CD4-positive, alpha-beta T cell treated with Interleukin-10 for 1 hour (primary cell): ENCODE measurements around the gene GET4.
A peak's percentile ranks its signal among the peaks of the same experiment; 100 is the strongest.
"Not testable (repeated sequence)": the region's sequence is repeated elsewhere in the genome, so short reads cannot be mapped to it uniquely, and the experiment has no call there.

Experiments used
- DNase-seq: peaks from one replicate; pipeline ENCODE4 v3.0.0-alpha.2; 2020

GET4 gene

DNA sequence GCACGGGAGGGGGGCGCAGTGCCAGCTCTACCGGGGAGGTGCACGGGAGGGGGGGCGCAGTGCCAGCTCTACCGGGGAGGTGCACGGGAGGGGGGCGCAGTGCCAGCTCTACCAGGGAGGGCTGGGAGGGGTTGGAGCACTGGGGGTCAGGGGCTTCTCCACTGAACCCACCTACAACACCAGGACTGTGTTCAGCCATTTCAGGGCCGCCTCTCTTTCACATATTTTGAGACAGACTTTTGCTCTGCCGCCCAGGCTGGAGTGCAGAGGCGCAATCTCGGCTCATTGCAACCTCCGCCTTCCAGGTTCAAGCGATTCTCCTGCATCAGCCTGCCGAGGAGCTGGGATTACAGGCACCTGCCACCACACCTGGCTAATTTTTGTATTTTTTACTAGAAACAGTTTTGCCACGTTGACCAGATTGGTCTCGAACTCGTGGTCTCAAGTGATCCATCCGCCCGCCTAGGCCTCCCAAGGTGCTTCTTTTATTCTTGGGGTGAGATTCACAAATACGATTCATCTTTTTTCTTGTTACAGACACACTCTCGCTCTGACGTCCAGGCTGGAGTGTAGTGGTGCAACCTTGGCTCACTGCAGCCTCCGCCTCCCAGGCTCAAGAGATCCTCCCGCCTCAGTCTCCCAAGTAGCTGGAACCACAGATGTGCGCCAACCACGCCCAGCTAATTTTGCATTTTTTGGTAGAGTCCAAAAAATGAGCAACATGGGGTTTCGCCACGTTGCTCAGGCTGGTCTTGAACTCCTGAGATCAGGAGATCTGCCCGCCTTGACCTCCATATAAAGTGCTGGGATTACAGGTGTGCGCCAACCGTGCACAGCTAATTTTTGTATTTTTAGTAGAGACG is 41.1 kb downstream of the GET4 start:
- no peak for DNase-seq

DNA sequence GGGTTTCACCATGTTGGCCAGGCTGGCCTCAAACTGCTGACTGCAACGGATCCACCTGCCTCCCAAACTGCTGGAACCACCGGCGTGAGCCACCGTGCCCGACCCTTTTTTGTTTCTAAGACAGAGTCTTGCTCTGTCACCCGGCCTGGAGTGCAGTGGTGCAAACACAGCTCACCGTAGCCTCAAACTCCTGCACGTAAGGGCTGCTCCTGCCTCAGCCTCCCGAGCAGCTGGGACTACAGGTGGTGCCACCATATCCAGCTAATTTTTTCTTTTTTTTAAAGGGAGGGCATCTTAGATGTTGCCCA is 41.7 kb downstream of the GET4 start:
- no peak for DNase-seq

DNA sequence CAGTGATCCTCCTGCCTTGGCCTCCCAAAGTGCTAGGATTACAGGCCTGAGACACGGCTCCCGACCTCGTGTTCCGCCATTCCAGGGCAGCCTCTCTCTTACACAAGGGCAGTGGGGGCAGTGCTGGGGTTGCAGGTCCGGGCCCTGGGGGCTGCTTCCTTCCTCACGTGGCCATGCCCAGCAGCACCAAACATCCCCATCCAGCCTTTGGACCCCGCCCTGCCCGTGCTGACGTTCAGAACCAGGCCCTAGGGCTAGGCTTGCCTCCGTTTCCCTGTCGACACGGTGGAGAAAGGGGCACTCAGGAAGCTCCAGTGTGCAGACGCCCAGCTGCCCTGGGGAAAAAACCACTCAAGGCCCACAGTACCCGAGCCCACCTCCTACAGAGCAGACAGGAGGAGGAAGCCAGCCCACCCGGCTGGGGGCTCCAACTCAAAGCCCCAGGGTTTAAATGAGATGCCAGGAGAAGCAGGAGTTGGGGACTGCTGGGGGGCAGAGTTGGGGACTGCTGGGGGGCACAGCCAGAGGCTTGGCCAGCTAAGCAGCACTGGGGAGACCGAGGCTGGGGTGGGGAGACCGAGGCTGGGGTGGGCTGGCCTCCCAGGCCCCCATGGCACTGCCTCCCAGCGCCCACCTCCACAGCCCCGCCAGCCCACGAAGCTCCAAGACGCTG is 42.2 kb downstream of the GET4 start:
- DNase-seq = no peak

DNA sequence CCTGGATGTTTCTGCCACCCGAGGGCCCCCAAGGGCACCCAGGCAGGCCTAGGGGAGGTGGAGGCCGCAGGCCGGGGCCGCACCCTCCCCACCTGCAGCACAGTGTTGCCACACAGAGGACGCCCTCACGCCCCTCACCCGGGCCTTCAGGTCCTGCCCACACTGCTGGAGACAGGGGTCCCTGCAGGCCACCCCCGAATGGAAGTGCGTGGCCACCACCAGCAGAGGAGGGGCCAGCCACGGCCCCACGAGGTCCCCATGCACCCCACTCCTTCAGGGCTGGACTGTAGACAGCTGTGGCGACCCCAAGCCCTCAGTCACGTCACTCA is 42.7 kb downstream of the GET4 start:
- no peak for DNase-seq

DNA sequence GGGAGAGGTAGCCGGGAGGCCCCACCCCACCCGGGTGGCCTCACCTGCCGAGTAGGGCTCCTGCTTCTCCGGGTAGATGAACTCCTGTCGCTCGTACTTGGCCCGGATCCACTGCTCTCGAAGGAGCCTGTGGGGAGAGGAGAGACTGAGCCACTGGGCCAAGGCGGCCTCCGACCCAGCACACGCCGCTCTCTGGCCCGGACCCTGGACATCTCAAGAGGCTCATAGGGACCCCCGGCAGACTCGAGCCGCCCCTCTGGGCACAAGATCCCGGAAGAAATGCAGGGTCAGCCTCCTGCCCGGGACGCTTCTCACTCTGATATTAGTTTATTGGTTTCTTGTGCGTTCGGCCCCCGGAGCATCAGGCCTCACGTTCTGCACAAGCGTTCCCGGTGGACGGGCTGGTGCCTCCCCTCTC is 43.6 kb downstream of the GET4 start:
- no peak for DNase-seq

DNA sequence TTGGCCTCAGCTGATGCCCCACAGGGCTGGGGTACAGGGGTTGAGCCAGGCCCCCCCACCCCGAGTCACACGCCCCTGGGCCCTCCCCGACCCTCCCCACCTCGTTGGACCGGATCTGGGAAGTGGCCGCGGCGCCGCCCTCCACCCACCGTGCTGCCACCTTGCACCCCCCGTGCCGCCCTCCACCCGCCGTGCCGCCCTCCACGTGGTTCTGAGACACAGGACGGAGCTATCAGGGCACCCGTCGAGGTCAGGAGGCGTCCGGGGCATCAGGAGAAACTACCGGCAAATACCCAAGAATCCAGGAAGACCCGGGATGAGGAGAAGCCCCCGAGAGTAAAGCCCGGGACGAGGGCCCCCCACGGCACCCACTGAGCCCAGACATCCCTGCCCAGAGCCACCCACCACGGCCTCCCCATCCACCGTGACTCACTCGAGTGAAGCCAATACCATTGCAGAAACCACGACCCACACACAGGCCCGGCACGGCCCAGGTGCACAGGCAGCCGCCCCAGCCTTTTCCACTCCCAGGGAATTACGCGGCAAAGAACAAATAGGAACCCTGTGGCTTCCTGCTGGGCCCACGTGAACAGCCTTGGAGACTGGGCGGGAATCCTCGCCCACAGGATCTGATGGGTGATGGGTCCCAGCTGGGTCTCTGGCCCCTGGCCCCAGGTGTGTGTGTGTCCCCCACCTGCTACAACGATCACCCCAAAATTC is 44.2 kb downstream of the GET4 start:
- DNase-seq = no peak

DNA sequence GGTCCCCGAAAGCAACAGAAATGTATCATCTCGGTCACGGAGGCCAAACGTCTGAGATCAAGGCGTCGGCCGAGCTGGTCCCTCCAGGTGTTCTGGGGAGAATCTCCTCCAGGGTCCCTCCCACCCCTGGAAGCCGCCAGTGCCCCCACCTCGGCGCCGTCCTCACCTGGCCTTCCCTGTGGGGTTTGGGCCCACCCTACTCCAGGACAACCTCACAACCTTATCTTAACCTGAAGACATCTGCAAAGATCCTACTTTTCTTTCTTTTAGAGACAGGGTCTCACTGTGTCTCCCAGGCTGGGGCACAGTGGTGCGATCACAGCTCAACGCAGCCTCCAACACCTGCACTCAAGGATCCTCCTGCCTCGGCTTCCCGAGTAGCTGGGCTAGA is 44.7 kb downstream of the GET4 start:
- DNase-seq = no peak

DNA sequence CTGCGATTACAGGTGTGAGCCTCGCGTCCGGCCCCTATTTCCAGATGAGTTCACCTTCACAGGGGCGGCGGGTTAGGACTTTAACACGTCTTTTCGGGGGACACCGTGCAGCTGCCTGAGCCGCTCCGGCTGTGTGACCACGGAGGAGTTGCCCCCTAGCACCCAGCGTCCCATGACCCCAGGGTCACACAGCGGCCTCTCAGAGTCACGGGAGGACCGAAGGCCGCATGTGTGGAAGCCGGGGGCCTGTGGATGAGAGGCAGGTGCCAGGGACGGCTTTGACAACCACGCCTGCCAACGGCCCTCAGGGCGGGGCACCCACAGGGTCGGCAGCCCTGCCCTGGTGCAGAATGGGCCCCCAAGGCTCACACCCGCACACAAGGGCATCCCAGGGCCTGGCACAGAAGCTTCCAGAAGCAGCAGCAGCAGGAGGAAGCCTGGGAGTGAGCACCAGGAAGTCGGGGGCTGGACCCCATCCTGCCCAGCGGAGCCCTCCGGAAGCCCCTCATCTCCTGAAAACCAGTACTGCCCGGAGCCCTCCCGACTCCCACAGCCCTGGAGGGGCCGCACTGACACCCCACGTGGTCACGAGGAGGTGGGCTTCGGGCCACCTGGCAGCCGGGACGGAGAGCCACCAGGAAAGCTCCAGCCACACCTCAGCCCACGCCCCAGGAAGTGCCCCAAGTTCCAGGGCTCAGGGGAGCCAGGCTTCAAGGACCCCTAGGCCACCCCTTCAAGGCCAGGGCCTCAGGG is 45.4 kb downstream of the GET4 start:
- DNase-seq = peak; percentile 26

DNA sequence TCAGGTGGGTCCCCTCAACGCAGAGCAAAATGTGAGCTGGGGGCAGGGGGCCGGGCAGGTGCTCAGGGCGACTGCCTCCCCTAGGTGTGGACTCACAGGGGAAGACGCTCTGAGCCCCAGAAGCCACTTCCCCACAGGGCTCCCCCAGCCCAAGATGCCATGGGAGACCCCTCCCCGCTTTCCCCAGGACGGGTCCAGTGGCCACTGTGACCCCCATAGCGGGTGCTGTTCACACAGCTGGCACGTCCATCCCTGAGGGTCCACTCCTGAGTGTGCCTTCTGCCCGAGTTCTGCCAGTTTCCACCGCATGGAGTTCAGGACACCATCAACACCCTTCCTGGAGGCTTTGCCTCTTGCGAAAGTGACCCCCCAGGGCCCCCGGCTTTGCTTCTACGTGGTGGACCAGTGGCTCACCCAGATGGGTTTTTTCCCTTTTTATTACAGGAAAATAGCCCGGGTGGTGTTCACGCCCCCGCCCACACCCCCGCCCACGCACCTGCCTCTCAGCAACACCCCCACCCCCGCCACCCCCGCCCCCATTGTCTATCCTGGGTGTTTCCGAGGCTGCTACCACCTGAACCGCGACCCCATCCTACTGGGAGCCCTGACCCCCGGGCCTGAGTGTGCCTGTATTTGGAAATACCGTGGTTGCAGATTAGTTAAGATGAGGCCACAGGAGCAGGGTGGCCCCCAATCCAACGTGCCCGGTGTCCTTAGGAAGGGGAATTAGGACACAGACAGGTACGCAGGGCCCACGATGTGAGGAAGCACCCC is 46.2 kb downstream of the GET4 start:
- DNase-seq = peak; percentile 62

DNA sequence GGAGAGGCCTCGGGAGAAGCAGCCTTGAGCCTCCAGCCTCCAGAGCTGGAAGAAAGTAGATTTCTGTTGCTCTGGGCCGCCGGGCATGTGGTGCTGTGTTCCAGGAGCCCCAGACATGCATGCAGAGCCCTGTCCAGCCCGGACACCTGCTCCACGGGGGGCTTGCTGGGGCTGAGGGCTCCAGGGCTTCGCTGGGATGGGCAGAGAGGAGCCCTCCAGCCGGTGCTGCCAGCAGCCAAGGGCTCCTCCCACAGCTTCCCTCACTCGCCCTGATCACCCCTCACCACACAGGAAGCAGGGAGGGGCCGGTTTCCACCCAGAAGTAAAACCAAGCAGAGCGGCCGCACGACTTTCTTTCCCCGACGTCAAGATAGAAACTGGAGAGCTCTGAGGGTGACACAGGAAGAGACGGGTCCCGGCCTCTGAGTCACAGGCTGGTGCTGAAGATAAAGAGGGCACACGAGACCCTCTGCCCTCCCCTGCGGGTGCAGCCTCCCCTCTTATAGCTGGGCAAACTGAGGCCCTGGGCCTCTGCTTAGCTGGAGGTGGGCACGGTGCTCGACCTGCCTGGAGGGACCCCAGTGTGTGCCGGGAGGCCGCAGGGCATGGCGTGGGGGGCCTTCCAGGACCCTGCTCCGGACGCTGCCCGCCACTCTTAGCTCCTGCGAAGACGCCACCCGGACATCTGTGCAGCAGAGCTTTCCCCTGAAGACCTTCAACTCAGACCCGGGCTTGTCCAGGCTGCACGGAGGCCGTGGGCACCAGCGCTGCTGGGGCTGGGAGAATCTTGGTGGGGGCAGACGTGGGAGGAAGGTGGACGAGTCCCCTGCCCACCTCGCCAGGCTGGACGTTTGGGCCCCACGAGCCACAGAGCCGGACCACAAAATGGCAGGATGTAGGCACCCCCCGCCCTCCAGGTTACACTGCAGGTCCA is 47.0 kb downstream of the GET4 start:
- peak; percentile 91 for DNase-seq

DNA sequence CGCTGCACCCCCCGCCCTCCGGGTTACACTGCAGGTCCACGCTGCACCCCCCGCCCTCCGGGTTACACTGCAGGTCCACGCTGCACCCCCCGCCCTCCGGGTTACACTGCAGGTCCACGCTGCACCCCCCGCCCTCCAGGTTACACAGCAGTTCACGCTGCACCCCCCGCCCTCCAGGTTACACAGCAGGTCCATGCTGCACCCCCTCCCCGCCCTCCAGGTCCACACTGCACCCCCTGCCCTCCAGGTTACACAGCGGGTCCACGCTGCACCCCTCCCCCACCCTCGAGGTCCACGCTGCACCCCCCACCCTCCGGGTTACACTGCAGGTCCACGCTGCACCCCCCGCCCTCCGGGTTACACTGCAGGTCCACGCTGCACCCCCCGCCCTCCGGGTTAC is 47.7 kb downstream of the GET4 start:
- not testable (repeated sequence) for DNase-seq

DNA sequence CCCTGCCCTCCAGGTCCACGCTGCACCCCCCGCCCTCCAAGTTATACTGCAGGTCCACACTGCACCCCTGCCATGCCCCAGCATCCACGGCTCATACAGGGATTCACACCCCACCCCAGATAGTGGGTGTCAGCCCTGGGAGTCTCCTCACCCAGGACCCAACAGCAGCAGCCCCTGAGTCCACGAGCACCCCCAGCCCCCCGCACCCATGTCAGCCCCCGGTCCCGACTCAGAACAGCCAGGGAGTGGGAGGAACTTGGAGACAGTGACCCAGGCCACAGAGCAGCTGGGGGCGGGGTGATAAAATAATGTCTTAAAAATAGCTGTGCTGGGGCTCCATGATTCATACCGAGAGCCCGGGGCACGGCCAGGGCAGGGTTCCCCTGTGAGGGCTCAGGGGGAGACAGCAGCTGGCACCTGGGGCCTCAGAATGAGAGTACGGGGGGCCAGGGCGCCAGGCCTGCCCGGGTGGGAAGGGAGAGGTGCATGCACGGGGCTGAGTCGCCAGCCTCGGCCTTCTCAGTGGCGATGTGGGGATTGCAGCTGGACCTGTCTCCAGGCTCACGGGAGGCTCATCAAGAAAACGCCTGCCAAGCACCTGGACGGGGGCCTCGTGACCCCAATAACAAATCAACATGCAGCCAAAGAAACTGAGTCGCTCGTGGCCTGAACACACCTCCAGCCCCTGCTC is 48.3 kb downstream of the GET4 start:
- peak; percentile 44 for DNase-seq

DNA sequence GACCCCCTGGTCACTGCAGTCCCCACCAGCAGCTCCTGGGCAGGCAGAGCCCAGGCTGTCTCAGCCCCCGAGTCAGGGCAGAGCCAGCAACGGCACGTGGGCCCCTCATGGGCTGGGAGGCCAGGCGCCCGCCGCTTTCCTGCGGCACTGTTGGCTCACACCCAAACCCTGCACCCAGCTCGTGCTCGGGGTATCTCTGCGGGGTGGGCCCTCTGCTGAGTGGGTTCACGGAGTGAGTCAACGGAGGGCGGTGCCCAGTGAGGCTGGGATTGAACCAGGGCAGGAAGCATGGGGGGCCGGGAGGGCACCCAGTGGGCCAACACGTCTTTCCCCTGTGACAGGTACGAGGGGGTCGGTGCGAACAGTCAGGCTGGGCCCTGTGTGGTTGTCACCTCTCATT is 49.2 kb downstream of the GET4 start:
- DNase-seq = peak; percentile 68

DNA sequence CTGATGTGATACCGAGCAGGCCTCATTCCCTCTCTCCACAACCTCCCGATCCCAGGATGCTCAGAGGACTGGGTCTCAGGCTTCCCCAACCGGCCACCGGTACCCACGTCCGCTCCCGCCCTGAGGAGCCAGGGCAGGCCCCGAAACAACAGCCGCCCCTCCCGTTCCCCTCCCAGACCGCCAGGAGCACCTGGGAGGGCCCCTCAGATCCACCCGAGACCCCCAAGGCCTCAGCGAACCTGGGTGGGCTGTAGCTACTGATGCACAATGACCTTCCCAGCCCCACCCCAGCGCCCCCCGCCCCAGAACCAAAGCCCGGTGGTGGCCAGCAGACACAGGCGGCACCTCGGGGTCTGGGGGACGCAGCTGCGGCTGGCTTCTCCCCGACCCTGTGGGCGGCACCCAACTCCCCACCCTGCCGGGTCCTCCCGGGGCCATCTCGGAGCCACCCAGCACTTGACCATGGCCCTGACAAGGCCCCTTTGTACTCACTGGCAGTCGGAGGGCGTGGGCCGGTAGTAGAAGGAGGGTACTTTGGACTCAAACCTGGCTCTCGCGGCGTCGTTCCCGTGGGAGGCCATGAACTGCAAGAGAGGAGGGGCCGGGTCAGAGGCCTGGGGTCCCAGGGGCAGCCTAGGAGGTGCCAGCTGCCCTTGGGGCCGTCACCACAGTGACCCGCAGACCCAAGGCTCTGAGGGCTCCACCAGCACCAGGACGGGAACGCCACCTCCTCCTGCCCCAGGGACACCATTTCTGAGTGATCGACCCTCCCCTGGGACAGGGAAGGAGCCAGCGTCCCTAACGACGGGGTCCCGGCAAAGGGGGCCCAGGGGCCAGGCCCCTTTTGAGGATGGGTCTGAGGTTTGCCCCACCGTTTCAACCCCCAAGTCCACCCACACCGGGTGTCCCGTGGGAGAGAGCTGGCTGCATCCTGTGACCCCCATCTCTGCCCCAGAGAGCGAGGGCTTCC is 50.0 kb downstream of the GET4 start:
- no peak for DNase-seq

DNA sequence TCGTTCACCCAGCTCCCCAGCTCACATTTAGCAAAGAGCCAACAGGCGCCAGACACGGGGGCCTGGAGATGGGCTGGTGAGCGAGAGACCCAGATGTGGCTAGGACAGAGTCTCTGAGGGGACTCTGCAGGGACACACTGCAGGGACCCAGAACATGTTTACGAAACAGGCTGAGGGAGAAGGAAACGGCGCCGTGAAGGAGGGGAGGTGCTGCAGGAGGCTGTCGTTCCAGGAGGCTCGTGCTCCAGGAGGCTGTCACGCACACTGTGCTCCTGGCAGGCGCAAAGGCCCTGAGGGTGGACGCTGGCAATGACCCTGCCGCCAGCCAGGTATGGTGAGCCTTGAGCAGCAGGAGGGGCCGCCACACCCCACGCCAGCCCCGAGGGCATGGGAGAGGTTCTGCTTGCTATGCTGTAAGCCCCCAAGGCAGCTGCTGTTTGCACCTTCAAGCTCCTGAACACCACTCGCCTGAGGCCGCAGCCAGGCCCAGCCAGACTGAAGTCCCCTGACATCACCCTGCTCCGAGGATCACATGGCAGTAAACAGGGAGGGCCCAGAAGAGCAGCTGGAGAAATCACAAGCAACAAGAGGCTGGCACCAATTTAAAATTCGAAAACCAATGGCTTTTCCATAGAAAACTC is 50.8 kb downstream of the GET4 start:
- DNase-seq = no peak

DNA sequence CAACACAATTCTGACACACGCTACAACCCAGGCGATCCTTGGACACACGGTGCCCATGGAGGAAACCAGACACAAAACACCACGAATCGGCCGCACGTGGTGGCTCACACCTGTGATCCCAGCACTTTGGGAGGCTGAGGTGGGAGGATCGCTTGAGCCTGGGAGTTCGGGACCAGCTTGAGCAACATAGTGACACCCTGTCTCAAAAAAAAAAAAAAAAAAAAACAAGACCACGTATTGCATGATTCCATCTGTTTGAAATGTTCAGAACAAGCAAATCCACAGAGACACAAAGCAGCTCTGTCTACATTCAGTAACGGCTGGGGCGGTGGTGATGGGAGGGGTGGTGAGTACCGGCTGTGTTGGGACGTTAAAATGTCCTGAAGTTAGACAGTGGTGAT is 53.0 kb downstream of the GET4 start:
- DNase-seq = no peak

DNA sequence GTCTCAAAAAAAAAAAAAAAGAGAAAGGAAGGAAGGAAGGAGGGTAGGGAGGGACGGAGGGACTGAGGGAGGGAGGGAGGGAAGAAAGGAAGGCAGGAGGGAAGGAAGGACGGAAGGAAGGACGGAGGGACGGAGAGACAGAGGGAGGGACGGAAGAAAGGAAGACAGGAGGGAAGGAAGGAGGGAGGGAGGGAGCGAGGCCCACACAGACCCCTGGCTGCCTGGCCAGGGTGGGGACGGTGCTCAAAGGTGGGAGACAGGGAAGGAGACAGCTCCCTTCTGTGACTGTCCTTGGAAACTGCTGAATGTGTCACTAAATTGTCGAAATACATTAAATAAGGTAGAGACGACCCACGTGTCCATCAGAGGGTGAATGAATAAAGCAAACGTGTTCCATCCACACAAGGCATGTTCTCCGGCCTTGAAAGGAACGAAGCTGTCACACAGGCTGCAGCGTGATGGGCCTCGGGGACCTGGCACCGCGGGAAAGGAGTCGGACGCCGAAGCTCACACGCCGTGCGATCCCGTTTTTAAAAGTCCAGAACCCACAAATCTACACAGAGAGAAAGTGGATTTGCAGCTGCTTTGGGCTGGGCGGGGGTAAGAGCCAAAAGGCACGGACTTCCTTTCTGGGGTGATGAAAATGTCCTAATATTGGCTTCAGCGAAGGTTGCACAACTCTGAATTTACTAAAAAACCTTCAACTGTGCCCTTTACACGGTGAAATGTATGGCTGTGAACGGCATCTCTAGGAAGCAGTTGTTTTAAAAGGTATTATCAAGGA is 54.8 kb downstream of the GET4 start:
- DNase-seq = no peak
